ENCODE data around the gene KLHL20.

GRCh38 chr1:173823781-173824314, 109.1 kb downstream of the KLHL20 start:
- TF ChIP-seq, protein P1, sequence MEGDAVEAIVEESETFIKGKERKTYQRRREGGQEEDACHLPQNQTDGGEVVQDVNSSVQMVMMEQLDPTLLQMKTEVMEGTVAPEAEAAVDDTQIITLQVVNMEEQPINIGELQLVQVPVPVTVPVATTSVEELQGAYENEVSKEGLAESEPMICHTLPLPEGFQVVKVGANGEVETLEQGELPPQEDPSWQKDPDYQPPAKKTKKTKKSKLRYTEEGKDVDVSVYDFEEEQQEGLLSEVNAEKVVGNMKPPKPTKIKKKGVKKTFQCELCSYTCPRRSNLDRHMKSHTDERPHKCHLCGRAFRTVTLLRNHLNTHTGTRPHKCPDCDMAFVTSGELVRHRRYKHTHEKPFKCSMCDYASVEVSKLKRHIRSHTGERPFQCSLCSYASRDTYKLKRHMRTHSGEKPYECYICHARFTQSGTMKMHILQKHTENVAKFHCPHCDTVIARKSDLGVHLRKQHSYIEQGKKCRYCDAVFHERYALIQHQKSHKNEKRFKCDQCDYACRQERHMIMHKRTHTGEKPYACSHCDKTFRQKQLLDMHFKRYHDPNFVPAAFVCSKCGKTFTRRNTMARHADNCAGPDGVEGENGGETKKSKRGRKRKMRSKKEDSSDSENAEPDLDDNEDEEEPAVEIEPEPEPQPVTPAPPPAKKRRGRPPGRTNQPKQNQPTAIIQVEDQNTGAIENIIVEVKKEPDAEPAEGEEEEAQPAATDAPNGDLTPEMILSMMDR (conservative IDR thresholded peaks at IDR 0.05; ENCODE audit: low read length) = no peak
- no peak for TF ChIP-seq EZH2phosphoT487 (IDR thresholded peaks at IDR 0.05; ENCODE audit: borderline replicate concordance)

All from Loucy (cell line).